ENCODE results near the gene PNMA6E.

DNA sequence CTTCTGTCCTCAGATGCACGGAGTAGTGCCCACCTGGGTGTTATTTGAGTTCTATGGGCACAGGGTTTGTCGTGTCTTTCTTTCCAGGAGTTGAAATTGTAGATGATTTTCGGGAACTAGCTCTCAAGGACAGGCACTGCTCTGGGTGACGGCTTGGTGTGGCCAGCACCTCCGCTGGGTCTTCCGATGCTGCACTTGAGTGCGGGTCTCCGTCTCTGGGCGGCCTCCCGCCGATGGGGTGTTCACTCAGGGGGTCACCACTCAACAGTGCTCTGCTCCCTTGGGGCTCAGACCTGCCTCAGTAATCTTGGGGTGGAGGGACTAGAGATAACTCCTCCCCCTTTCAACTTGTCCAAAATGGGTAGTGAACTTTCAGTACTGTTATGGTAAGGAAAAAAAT, 12.6 kb upstream of the PNMA6E start:
- TF ChIP-seq, protein P1, sequence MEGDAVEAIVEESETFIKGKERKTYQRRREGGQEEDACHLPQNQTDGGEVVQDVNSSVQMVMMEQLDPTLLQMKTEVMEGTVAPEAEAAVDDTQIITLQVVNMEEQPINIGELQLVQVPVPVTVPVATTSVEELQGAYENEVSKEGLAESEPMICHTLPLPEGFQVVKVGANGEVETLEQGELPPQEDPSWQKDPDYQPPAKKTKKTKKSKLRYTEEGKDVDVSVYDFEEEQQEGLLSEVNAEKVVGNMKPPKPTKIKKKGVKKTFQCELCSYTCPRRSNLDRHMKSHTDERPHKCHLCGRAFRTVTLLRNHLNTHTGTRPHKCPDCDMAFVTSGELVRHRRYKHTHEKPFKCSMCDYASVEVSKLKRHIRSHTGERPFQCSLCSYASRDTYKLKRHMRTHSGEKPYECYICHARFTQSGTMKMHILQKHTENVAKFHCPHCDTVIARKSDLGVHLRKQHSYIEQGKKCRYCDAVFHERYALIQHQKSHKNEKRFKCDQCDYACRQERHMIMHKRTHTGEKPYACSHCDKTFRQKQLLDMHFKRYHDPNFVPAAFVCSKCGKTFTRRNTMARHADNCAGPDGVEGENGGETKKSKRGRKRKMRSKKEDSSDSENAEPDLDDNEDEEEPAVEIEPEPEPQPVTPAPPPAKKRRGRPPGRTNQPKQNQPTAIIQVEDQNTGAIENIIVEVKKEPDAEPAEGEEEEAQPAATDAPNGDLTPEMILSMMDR (IDR thresholded peaks at IDR 0.05; ENCODE audit: borderline replicate concordance, extremely low read depth, low read length, poor library complexity, severe bottlenecking): no peak
- no peak for TF ChIP-seq EZH2 (IDR thresholded peaks at IDR 0.05; ENCODE audit: borderline replicate concordance, low read depth, low read length, severe bottlenecking)
